ENCODE measurements around the gene DLG2.

GRCh38 chr11:85673393-85673792 is 46.2 kb upstream of the DLG2 start:
- no peak for TF ChIP-seq CTCF (IDR thresholded peaks at IDR 0.05; ENCODE audit: low read depth, low read length, poor library complexity, severe bottlenecking)
- no peak for TF ChIP-seq EZH2phosphoT487 (IDR thresholded peaks at IDR 0.05; ENCODE audit: borderline replicate concordance, low read length)

Data from DOHH2 (cell line).